Ramos (cell line): ENCODE data around the gene CAMK1G.

Experiments
- in situ Hi-C: fragments of 300-500 bp; cut with MboI; formaldehyde crosslinking; loops from one replicate; pipeline ENCODE4 v1.14.3; 2022; ENCODE audit warnings: low sequenced_read_pairs; ENCODE audit not compliant: unreplicated experiment

Gene CAMK1G

DNA sequence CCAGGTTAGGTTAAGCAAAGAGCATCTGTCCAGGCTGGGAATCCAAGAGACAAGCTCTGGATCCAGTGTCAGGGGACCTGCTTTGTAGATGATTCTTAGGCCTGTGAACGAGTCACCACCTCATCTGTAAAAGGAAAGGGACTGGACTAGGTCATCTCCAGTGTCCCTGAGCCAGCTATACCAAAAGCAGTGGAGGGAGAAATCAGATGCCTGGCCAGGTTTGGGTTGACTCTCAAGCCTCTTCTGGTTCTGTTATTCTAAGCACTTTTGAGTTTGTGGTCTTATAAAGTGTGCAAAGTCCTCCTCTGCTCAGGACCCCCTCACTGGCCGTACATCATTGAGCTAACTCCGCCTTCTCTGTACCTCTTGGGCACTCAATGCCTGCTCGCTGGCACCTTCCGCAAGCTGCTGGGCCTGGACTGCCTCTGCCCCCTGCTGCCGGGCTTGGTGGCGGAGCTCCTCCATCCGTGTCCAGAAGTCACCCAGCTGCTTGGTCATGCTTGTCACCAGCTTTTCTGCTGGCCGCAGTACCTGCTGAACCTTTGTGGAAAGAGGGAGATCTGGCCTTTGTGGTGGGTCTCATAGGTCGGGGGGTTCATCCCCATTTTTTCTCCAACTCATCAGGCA, 33.6 kb downstream of the CAMK1G start:
- in situ Hi-C loops = no loop called here

DNA sequence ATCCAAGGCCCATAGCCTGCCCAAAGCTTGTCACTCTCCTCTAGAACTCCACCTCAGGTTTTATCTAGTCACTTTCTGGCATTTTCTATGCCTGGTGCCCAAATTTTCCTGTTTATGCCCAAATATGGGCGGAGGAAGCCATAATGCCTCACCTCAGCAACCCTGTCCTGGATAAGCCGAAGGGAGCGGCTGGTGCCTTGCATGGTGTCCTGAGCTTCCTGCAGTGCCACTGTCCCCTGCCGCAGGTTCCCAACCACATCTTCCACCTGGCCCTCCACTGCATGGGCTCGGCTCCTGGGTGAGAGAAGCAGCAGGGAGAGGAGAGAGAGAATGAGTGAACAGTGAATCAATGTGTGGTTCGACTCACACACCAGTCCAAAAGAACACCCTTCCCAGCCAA, 34.2 kb downstream of the CAMK1G start:
- in situ Hi-C loops = no loop called here

DNA sequence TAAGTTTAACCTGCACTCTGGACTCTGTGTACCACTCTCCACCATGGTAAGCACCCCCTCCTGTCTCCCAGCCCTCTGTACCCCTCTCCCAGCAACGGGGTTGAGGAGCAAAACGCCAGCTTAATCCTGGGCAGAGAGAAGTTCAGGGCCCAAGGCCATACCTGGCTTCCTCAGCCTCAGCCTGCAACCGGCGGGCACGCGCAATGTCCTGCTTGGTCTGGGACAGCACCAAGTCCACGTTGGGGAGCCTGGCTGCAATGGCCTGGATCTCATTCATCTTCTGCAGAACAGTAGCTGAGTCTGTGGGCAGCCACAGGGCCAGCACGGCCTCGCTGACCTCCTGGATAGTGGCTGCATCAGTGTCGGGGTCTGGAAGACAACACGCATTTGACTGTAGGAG, 34.8 kb downstream of the CAMK1G start:
- in situ Hi-C loops = no loop called here

DNA sequence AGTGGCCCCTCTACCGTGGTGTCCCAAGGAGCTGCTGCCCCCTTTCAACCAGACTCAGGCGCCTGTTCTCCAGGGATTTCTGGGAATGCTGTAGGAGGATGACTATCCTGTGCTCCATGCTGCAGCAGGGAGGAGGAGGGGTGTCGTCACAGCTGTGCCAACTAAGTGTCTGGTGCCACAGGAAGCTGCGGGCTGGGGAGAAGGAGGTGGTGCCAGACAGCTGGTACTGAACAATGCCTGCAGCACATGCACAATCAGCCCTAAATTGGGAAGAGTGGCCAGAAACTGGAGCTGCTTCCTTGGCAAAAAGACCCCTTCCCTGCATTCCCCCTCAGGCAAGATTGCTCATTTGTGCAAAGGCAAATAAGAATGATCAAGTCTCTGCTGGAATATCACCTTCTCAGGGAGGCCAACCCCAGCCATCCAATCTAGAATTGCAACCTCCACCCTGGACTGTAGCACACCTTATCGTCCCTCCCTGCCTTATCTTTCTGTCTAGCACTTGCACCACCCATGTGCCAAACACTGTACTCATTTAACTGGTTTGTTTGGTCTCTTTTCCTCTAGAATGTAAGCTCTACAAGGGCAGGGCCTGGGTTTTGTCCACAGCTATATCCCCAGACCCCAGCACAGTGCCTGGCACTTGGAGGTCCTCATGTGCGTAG, 35.4 kb downstream of the CAMK1G start:
- in situ Hi-C loops = no loop called here

DNA sequence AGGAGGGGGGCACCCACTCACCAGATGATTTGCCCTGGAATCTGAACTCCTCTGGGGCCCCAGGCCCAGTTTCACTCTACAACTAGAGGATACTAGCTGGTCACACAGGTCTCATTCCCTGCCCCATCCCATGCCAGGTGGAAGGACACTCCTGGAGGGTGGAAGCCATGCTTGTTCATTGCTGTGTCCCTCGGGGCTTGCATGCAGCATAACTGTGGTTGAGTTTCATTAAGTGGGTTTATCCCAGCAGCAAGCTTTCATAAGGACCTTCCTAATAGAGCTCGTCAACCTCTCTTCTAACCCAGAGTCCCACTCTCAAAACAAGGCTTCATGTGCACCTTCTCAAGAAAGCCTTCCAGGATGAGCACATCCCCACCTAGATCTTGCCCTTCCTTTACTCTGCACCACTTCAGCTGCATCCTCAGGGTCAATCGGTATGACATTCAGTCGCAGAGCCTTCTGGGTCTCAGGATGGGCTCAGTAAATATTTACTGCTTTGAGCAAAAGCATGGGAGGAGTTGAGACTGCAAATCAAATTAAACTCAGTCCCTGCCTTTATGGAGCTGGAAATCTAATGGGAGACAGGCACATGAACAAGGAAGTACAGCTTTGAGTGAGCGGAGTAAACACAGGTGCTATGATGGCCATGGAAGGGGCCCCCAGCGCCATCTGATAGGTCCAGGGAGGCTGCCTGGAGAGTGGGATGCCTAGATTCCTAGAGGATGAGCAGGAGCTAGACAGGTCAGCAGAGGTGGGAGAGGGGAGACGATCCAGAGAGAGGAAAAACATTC, 36.4 kb downstream of the CAMK1G start:
- in situ Hi-C loops = no loop called here

DNA sequence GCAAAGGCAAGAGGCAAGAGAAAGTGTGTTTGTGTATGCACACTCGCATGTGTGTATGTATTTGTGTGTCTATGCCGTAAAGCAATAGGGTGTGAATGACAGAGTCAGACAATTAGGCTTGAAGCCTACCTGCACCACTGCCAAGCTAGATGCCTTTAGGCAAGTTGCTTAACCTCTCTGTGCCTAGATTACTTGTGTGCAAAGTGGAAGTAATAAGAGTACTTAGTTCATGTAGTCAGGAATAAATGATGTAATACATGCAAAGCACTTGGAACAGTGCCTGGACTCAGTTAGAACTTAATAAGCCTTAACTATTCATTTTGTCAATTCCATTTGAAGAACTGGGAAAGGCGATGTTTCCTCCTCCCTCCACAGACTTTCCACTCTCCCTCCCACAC, 37.0 kb downstream of the CAMK1G start:
- in situ Hi-C loops = no loop called here

DNA sequence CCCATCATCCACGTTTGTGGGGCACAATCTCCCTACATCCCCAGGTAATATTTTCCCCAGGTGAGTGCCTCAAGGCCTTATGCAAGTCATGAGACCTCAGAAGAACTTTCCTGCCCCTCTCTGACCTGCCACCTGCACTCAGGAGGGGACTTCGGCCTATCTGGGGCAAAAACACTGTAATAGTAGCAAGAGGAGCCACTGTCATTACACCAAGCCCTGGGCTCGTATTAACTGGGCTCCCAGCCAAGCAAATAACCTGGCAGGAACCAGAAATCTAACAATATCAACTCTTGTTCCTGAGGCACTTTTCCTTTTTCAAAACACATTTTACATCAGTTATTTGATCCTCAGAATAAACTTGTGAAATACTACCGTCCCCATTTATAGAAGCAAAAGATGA, 37.8 kb downstream of the CAMK1G start:
- in situ Hi-C loops = no loop called here

DNA sequence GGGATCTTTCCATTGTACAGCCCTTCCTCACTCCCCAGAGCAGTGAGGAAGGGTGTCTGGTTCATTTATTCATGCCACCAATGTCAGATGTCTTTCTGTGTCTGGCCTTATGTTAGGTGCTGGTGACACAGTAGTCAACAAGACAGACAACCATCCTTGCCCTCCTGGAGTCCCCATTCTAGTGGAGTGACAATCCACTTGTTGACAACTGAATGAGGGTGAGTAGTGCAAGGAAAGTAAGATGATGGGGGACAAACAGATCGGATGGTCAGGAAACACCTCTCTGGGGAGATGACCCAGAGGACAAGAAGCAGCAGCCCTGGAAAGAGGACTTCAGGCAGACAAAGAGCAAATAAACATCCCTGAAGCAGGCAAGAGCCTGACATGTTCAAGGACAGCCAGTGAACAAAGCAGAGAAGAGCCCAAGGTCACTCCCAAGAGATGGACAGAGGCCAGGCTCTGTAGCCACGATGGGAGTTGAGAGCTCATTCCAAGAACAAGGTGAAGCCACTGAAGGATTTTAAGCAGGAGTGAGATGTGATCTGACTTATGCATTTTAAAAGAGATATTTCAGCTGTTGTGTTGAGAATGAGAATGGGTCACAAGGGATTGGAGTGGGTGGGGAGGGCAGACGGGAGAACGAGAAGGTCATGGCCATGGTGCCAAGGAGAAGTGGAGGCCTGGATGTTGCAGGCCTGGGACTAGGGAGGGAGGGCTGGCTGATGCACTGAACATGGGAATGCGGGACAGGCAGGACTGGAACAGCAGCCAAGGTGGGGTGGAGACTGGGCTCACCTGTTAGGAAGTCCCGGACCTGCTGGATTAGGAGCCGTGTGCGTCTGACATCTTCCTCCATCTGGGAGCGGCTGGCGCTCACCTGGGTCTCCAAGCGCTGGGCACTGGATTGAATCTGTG, 38.5 kb downstream of the CAMK1G start:
- in situ Hi-C loops = no loop called here

DNA sequence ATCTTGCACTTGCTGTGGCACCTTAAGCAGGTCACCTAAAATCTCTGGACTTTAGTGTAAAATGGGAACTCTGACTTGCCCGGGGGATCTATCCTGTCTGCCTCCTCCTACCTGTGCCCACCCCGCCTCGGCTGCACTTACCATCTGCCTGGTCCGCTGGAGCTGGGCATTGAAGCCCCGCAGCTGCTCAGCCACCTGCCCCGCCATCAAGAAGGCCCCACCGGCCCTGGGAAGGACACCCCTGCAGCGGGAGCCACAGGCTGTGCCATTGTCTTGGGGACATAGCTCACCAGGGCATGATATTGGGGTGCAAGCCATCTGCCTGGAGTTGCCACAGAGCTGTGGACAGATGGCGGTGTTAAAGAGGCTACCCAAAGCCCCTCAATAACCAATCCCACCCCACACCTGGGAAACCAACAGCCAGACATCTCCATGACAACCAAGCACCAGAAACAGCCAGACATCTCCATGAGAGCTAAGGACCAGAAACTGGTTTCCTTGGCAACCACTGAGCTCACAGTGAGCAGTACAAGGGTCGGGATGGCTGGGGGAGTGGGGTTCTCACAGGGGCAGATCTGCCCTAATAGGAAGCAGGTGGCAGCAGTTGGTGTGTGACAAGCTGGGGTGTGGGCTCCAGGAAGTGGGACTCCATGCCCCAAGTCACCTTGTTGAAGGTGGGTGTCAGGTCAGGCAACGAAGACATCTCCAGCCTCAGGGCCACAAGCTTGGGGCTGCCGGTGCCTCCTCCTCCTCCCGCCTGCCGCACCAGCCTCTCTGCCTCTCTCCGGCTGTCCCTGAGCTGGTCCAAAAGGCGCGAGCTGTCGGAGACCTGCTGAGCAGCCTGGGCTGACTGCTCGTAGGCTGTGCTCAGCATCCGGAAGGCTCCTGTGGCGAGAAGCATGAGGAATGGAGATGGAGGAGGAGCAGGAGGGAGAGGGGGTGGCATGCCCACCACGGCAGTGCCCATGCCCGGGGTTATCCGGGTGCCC, 39.6 kb downstream of the CAMK1G start:
- in situ Hi-C loops = no loop called here

DNA sequence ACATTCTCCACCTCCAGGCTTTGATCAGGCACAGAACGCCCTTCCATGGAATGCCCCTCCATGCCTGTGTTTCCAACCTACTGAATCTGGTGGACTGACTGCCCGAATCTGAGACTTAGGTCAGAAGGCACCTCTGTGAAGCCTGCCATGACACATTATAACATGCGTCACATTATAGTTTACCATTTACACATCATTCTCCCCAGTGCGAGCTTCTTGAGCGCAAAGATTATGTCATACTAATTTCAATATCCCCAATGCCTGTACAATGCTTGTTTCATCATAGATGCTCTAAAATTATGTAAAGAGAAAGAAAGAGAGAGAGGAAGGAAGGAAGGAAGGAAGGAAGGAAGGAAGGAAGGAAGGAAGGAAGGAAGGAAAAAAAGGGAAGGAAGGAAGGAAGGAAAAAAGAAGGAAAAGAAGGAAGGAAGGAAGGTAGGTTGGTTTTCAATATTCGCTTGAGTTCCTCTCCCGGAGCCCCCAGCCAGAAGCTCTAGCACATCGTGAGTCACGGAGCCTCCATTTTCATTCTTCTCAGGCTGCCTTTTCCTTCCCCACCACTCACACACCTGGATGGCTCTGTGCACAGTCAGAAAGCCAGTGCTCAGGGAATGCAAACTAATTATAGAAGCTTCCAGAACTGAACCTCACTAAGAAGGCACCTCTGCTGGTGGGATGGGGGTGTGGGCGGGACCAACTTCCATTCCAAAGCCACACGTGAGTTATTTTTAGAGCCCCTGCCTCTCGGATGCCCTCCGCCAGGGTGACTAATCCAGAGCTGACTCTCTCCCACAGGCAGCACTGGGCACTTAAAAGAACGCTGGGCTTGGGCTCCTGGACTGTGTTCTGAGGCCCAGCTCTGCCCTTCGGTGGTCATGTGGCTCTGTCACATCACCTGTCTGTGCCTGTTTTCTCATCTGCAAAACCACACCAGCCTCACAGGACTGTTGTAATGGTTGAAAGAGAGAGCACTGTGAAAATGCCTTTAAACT, 41.3 kb downstream of the CAMK1G start:
- in situ Hi-C loops = no loop called here

DNA sequence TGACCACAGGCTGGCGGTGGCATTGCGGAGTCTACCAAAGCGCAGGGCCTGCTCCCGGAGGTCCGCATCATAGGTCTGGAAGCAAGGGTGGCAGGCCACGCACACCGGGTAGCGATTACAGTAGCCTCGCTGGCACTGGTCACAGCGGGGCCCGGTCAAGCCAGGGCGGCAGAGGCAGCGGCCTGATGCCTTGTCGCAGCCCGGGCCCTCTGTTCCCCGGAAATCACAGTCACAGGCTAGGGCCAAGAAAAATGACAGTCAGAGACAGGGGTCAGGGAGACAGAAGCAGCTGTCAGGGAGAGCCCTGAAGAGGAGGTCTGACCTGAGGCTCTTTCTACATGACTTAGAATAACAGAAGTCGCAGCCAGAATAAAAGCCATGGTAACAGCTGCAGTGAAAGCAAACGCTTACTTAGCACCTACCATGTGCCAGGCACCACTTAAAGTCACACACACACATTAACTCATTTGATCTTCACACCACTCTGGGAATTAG, 42.3 kb downstream of the CAMK1G start:
- in situ Hi-C loops = no loop called here

DNA sequence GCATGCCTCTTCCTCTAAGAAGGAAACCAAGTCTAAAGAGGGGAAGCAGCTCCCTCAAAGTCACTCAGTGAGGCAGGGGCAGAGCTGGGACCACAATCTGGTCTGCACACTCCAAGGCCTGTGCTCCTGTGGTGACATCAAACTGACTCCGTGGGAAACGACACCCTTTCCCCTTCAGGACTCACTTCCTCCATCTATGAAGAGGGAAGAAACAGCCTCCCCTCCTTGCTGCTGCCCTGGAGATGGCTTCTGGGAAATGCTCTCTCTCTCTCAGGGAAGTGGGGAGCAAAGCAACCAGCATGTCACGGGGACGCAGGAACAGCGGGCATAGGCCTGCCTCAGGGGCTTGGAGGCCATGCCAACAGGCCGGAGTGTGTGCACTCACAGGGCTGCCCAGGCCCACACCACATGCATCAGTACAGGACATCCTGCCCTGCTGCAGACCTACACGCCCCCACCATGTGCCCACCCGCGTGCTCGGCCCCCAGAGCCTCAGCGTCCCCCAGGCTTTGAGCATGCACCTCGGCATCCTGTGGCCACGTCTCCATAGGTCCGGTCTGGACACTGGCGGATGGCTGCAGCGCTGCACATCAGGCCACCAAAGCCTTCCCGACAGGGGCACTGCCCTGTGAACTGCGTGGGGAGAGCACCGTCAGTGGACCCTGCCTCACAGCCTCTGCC, 43.0 kb downstream of the CAMK1G start:
- in situ Hi-C loops = no loop called here

DNA sequence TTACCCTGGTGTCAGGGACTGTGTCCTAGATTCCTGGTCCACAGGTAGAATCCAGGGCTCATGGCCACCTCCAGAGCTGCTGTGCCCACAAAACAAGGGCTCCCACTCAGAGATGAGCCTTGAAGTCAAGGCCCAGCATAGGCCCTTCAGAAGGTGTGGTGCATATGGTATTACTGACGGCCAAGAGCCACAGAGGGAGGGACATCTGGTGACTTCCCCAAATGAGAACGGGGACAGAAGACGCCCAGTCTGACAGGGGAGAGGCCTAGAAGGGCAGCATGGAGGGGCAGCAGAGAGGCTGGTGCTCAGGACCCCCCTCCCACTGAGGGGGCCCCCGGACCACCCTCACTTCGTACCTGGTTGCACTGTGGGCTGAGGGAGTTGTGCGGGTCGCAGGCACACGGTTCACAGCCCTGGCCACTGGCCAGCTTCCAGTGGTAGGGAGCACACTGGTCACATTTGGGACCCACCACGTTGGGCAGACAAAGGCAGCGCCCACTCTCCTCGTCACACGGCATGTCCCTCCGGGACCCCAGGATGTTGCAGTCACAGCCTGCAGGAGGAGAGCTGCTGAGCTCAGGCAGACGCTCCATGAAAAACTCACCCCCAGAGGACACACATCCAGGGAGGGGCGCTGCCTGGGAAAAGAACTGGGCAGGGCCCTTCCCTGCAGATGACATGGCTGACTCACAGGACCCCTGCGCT, 43.7 kb downstream of the CAMK1G start:
- in situ Hi-C loops = no loop called here

DNA sequence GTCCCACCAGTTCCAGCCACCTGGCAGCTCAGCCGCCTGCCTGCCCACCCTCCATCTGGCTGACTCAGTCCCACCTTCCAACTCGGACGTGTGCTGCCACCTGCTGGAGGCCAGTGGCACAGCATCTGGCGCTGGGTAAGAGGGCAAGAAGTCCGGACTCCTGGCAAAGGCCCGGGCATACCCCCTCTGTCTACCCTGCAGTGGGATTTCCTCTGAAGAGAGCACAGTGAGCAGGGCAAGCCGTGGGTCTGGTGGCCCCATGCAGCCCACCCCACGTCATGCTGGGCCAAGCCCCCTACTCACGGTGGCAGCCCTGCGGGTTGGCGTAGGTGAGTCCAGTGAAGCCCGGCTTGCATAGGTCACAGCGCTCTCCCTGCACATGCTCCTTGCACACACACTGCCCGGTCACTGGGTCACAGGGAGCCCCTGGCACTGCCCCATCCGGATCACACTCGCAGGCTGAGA, 44.2 kb downstream of the CAMK1G start:
- in situ Hi-C loops = no loop called here

DNA sequence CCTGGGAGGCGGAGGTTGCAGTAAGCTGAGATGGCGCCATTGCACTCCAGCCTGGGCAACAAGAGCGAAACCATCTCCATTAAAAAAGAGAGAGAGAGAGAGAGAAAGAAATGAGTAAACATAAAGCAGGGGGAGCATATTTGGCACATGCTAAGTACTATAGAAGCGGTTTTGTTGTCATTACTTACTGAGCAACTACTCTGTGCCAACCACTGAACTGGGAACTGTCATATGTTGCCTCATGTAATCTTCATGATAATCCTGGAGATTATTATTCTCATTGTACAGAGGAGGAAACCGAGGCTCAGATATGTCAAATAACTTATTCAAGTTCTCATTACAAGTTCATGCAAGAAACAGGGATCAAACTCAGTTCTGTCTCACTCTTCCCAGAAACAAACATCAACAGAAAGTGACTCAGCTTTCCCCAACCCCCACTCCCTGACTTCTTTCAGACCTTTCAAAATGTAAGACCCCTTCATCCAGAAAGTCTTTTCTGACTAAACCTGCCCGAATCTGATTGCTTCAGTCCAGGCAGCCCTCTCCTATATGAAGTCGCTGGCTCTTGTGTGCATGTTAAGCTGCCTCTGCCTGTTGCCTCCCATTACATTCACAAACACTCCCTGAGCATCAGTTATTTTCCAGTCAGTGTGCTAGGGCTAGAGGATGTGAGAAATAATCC, 45.2 kb downstream of the CAMK1G start:
- in situ Hi-C loops = no loop called here
